HUDEP-2 (cell line): Measurements from ENCODE around the gene PDE6H.

ENCODE experiments used
- DNase-seq, 76 experiments: peaks; one replicate each; lab custom pipeline; 2025; ENCODE audit not compliant: unreplicated experiment in 76 of 76; lab: John Stamatoyannopoulos, UW

PDE6H gene

DNA sequence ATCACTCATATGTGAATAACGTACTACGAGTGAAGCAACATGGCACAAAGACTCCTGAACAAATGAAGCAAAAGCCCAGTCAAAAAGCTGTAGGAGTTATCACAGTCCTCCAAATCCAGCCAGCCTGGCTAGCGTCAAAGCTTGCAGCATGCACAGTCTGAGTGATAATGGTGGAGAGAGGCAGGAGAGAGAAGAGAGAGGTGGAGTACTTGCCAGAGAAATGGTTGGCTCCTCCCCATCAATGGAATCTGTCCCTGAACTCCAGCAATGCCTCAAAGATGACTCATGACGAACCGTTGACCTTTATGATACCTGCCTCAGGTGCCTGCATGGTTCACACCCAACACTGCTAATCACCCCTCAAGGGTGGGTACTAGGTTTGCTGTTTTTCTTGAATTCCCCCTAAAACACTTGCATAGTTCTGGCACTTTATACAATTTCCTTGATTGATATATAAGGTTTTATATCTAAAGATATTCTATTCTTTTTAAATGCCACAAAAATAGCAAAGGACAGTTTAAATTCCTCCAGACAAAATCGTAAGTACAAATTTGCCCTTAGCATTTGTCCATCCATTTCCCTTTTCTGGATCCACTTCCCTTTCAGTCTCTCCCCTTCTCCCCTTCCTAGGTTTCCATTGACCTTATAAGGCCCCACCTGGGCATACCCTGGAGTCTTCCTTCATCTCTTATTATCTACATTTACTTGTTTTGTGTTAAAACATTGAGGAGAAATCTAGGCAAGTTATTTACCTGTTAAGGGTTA, 21.7 kb upstream of the PDE6H start:
- DNase-seq = no peak

DNA sequence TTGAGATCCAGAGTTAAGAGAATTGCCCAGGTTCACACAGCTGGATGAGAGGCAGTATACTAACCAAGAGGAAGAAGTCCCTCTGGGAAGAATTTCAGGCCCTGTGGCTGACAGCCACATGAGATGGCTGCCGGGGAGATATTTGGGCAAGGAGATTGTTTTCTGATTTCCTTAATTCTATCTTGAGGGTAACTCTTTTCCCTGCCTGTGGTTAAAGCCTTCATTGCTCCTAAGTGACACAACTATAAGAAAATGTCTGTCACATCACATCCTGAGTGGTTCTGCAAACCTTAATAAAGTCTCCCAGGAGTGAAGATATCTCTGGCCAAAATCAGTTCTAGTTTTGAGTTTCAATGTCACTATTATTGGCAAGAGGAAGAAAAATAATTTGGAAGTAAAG, 21.0 kb upstream of the PDE6H start:
- no peak for DNase-seq

DNA sequence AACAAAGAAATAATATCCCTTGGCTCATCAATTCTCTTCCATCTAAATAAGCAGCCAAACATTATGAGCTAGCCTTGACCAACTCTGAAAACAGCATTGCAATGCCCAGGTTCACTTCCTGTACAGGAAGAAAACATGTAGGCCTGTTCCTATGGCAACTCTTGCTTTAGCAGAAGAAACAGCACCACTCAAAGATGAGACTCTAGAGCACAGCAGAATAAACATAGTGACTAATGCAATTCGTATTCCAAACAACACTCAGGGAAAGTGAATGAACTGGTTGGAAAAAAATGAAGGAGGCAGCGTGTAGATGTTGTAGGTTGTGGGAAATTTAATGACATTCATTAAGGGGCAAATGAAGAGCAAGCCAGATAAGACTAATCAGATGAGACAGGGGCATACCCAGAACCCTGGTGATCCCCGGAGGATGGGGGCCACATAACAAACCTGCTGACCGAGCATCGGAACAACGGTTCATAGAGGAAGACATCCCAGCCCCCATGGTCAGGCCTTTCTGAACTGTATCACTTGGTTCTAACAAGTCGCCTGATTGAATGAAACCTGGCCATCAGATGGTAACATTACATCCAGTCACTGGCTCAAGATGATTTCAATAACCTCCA, 20.4 kb upstream of the PDE6H start:
- DNase-seq = no peak

DNA sequence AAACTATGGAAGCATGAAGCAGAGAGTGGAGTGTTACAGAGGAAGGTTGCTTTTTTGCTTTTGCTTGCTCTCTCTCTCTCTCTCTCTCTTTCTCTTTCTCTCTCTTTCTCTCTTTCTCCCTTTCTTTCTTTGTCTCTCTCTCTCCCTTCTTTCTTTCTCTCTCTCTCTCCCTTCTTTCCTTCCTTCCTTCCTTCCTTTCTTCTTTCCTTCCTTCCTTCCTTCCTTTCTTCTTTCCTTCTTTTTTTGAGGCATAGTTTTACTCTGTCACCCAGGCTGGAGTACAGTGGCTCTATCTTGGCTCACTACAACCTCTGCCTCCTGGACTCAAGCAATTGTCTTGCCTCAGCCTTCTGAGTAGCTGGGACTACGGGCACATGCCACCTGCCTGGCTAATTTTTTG, 19.1 kb upstream of the PDE6H start:
- no peak for DNase-seq

DNA sequence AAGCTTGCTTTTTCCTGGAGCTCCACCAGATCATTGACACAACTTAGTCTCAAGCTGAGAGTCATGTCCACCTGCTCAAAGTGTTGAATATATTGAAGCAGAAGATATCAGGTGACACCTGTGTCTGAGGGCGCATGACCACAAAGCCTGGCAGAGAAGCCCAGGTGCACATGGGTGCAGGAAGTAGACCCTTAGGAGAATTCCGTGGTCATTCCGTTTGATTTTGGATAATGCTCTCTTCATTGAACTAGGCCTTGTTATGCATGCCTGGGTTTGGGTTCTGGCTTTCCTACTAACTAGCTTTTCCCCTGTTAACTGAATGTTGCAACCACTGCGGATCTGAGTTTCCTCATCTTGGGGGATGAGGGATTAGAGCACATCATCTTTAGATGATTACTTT, 18.6 kb upstream of the PDE6H start:
- DNase-seq = no peak

DNA sequence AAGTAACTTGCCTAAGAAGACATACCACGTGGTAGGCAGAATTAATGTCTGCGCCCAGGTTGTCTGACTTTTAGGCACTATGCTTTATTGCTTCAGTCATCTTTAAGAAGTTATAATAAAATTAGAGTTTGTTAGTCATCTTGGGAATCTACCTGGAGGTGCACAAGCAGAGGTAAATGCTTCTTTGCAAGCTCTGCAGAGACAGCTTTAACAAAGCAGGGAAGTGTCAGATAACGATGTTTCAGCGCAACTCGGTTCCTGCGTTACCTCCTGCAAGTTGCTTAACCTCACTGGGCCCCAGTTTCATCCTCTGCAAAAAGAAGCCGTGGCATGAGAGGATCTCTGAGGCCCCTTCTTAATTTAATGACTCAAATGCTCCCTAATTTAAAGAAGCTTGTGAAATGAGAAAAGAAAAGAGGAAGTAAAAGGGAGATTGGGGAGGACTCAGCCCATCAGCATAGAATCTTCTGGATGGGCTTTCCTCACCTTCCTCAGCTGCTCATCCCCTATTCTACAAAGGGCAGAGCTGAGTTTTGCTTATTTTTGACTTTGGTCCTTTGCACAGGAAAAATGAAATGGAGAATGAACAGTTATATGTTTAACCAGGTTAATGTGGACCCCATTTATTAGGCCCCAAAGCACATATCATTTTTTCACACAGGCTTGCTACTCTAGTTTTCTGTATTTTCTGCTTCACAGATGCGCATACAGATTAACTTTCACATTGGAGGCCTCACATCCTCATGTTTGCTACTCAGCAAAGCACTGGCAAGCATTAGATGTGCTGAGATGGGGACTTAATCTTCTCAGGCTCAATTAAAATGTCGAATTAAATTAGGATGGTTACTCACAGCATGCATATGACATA, 16.6 kb upstream of the PDE6H start:
- no peak for DNase-seq

DNA sequence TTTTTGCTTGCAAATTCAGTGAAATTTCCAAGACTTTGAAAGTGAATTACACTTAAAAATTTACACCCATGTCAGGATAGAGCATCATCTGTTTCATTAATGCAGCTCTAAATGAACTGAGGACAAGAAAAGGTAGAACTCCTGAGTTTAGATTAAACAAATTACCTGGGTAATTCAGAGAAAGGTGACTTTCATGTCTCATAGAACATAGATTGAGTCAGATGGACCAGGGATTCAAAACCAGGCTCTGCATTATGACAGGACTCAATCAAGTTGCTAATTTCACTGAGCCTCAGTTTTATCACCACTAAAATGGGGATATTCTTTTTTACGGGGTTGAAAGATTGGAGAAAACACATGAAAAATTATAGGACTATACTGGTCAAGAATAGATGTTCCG, 15.9 kb upstream of the PDE6H start:
- no peak for DNase-seq

DNA sequence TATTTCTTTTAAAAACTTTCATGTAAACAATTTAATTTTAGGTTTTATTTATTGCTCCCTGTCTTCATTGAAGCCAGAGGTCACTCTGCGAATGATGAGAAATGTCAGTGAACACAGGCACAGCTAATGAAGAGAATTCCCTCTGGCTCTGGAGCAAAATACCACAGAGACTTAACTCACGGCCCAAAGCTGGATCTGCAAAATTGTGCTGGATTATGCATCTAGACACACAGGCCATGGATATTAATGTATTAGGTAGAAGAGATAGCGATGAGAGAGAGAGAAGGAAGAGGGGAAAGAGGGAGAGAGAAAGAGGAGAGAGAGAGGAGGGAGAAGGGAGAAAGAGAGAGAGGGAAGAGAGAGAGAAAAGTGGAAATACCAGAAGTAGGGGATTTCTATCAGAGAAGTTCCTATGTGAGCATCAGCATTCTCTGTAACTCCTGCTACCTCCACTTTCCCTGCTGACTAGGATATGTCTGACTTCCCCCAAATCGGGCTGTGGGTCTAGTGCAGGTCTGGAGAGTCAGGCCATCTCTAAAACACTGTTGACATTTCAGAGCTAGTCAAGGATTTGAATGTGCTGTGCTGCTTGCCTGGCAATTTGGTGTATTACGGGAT, 15.2 kb upstream of the PDE6H start:
- DNase-seq = no peak

DNA sequence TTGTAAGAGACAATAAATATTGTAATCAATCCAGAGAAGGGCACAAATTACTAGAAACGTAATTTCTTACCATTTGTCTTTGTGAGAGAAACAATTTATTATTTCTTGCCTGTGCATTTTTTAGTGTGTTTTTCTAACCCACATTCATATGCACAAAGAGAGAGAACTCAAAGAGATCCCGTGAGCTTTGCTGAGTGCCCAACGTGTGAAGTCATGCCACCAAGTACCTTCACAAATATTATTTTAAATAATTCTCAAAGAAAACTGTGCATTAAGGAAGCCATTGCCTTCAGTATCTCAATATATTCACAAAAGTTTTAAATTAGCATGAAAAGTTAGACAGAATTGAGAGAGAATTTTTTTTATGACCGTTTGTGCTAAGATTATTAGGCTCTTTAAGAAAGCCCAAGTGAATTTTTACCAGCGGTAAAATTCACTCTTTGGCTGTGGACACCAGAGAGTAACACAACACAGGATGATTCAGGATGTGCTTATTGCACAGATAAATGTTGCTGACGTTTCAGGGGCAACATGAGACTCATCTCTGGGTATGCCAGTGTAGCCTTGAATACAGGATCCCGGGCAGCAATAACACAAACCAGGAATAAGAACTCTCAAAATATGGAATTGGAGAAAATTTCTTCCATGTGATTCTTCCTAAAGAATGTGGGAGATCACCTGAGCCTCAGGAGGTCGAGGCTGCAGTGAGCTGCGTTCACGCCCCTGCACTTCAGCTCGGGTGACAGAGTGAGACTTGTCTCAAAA, 14.3 kb upstream of the PDE6H start:
- no peak for DNase-seq

DNA sequence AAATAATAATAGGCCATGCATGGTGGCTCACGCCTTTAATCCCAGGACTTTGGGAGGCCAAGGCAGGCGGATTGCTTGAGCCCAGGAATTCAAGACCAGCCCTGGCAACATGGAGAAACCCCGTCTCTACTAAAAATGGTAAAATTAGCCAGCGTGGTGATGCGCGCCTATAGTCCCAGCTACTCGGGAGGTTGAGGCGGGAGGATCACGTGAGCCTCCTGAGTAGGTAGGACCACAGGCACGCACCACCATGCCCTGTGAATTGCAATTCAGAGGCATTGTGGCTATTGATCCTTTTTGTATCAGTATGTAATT, 13.8 kb upstream of the PDE6H start:
- no peak for DNase-seq

DNA sequence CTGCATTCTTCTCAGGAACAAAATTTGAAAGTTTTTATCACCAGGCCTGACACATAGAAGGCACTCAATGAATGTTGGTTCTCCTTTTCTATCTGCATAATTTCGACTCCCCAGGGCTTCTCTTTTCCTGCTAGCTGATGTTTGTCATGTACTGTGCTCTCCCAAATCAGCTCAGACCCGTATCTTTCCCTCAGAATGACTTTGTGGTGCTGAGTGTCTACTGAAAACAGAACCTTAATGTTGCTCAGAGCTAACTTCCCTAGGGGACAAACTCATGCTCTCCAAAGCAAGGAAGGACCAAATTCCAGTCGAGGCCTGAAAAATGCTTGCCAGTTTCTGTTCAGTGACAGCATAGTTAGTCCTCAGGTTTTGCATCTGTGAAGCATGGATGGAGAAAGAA, 13.4 kb upstream of the PDE6H start:
- no peak for DNase-seq

DNA sequence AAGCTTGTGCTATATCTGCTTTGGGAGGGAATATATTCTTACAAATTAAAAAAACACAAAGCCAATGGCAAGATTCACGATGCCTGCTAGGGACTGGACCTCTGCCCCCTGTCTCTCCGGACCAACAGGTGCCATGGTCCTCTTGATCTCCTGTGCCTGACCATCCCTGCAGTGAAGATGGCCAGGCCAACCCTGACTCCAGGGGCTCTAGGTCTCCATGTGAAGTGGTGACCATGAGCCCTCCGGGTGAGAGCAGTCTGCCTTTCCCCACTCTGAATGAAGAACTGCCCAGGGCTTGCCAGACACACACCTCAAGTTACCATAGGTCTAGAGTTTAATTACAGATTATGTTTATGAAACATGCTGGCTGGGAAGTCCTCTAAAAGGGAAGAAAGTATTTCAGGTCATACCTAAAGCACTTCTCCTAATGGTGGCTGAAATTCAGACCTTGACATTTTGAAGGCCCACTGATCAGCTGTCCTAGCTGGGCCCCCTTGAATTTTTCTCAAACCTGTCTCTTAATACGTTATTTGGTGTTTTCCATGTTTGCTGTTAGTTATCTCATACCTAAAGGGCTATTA, 12.8 kb upstream of the PDE6H start:
- DNase-seq = no peak

DNA sequence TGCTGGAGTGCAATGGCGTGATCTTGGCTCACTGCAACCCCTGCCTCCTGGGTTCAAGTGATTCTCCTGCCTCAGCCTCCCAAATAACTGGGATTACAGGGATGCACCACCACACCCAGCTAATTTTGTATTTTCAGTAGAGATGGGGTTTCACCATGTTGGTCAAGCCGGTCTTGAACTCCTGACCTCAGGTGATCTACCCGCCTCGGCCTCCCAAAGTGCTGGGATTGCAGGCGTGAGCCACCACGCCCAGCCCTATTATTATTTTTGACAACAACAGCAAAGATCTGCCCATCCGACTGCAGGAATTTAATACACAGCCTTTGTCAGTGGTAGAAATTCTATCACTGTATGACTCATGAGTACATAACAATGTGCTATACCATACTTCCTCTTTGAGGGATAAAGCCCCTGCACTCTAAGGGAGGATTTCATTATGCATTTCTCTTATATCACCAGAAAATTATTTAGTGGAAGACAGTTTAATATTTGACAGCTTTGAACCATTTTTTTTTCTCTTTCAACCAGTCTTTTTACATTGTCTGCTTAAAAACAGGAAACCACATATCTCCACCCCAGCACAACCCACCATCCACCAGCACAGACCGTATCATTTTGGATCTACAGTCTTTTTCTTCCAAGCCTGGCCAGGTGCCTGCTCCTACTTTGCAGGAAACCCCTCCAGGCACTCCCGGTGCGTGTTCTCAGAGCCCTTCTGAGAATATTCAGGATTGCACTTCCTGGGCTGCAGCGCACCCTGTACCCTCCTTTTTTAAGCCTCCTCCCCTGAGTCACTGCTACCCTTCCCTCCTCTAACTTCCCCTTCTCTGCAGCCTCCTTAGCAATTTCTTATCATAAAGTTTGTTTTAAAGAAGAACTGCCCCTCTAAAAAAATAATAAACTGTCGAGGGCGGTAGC, 12.0 kb upstream of the PDE6H start:
- peak in 25 of 76 experiments; percentile 17 to 60 (median 30) for DNase-seq

DNA sequence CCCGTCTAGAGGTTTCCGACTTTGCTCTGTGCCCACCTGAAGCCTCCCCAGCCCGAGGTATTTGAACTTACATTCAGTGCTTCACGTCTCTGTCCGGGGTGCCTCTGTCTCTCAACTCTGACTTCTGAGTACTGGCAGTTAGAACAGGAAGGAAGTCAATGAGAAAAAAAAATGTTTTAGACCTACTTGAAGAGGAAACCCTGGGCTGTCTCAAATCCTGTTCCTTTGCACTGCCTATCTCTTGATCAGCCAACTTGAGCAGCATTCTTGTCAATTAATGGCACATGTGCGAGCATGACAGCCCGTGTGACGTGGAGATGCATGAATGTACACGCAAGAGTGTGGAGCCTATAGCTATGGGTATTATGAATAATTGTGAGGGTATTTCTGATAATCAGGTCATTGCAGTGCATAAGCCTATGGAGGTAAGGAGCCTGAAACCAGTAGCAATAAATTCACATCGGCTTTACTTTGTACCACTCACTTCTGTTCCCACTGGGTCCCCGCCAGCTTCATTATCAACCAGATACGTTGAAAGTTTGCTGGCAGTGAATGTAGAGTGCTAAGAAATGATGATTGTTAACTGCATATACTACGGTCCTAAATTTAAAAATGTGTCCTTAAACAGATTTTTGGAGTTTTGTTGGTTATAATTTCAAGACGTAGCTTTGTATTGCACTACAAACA, 11.2 kb upstream of the PDE6H start, which contains the start of gene ARHGDIB:
Gene ARHGDIB, minus strand, starts transcription at position 136 of the 687 bp plus-strand sequence. CDS start 10,889 bp downstream, outside the sequence.
- DNase-seq = peak in 68 of 76 experiments; percentile 10 to 81 (median 46)

DNA sequence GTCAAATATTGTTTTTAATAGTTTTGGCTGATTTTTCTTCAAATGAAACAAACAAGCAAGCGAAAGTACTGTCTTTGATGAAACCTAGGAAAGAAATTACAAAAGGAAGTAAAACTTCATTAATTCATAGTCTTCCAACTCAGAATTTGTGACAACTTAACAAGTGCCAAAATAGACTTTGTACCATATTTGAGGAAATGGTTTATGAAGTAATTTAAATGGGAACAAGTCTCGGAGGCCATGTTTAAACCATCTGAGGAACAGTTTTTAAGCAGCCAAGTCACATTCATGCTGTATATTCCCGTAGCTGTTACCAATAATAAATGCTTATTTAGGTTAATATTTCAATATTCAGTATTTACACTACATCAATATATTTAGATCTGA, 10.7 kb upstream of the PDE6H start:
- DNase-seq = peak in 3 of 76 experiments; percentile 15 to 51 (median 49)

DNA sequence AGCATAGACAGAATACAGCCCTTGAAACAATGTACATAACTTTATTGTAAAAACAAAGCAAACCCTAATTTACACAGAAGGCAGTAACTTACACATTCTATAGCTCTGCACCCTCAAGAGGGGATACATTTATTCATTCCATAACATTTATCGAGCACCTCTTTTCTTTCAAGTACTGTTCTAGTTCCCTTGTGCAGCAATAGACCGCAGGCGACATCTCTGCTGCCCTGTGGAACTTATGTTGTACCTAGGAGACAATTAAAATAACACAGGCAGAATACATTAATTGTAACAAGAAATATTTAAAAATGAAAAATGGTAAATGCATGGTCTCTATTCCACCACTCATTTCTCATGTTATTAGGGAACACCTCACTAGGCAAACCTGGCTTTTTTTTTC, 10.0 kb upstream of the PDE6H start:
- no peak for DNase-seq

DNA sequence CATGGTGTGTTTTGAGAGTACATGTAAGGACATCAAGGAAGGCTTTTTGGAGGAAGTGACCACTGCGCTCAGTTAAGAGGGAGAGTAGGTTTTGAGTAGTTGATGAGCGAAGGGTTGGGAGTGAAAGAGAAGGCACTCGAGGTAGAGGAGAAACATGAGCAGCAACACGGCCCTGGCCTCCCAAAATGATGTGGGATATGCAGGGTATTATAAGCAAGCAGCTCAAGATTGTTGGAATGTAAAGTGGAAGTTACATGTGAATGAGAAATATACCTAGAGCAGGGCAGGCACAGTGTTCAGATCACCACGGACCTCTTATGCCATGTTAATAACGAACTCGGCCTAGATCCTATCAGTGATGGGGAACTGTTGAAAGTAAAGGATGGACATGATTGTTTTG, 9.3 kb upstream of the PDE6H start:
- DNase-seq = no peak

DNA sequence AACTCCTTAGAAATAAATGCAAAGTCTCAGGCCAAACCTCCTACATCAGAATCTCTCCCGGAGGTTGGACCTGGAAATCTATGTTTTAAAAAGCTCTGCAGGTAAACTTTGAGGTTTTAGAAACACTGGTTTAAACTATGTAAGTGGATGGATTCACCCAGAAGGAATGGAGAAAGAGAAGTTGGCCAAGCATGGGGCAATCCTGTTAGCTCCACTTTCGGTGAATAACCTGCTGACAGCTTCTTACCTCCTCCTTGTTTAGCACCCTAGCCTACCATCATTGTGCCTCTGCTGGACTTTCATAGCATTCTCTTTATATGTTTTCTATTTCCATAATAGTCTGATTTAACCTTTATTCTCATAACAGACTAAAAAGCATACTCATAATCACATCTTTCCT, 8.4 kb upstream of the PDE6H start:
- DNase-seq = no peak
